ENCODE measurements around the gene TSGA10IP.

The TSGA10IP gene

DNA sequence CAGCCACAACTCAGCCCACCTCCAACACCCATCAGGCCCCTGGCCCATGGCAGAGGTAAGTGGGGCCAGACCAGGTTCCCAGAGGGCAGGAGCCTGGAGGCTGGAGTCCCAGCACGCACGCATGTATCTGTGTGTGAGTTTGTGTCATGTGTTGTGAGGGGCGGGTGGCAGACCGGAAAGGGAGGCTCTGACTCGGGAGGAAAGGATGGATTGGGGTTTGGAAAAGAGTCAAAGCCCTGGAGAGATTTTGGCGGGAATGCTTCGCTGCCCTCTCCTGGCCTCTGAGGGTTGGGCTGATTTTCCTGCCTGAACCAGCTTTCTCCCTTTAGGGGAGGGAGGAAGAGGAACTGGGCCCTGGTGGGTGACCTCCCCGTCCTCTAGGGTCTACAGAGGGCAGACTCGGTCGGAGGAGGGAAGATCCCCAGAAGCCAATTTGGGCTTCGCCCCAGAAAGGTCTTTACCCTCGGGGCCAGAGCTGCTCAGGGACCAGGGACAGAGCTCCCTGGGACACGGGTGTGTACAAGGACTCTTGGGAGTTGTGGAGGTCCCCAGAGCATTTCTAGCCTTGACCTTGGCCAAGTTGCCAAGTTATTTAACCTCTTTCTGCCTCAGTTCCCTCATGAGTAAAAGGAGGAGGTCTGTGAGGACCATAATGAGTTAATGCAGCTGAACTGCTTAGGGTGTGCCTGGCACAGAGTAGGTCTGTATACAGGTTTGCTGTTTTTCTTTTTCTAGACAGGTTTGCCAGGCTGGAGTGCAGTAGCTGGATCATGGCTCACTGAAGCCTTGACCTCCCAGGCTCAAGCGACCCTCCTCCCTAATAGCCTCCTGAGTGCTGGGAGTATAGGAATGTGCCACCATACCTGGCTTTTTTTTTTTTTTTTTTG, 33.4 kb upstream of the TSGA10IP start:
- no peak for DNase-seq (ENCODE audit: low read depth)
- TF ChIP-seq, protein P1, sequence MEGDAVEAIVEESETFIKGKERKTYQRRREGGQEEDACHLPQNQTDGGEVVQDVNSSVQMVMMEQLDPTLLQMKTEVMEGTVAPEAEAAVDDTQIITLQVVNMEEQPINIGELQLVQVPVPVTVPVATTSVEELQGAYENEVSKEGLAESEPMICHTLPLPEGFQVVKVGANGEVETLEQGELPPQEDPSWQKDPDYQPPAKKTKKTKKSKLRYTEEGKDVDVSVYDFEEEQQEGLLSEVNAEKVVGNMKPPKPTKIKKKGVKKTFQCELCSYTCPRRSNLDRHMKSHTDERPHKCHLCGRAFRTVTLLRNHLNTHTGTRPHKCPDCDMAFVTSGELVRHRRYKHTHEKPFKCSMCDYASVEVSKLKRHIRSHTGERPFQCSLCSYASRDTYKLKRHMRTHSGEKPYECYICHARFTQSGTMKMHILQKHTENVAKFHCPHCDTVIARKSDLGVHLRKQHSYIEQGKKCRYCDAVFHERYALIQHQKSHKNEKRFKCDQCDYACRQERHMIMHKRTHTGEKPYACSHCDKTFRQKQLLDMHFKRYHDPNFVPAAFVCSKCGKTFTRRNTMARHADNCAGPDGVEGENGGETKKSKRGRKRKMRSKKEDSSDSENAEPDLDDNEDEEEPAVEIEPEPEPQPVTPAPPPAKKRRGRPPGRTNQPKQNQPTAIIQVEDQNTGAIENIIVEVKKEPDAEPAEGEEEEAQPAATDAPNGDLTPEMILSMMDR (IDR thresholded peaks at IDR 0.05; ENCODE audit: insufficient read depth, low read depth, low read length, missing control alignments): no peak
- no peak overlapping the region for H3K4me3 ChIP-seq (ENCODE audit: low read depth, low read length)

DNA sequence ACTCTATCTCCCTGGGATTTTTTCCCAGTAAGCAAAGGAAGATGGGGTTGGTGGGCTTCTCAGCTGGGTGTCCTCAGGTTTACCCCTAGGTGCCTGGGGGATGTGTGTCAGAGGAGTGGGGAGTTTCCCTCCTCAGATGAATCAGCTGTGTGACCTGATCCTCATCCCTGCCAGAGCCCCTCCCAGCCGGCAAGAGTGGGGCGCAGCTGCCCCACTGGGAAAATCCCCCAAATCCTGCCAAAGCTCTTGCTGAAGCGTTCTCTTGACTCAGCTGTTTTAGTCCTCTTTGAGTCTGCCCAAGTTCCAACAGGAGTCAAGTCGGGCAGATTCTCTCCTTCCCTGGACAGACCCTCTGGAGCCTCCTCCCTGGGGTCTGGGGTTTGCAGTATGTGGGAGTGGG, 32.4 kb upstream of the TSGA10IP start:
- H3K4me3 ChIP-seq (ENCODE audit: low read depth, low read length): no peak overlapping the region
- peak; percentile 59 for DNase-seq (ENCODE audit: low read depth)
- TF ChIP-seq, protein P1 (IDR thresholded peaks at IDR 0.05; ENCODE audit: insufficient read depth, low read depth, low read length, missing control alignments): no peak

GRCh38 chr11:65915101-65915820, 30.0 kb upstream of the TSGA10IP start:
- no peak overlapping the region for H3K4me3 ChIP-seq (ENCODE audit: low read depth, low read length)
- DNase-seq (ENCODE audit: low read depth): no peak
- TF ChIP-seq, protein P1 (IDR thresholded peaks at IDR 0.05; ENCODE audit: insufficient read depth, low read depth, low read length, missing control alignments): no peak

- H3K4me3 ChIP-seq (ENCODE audit: low read depth, low read length): no peak overlapping the region
- DNase-seq (ENCODE audit: low read depth): no peak
- TF ChIP-seq, protein P1 (IDR thresholded peaks at IDR 0.05; ENCODE audit: insufficient read depth, low read depth, low read length, missing control alignments): no peak
These were observed 29.4 kb upstream of the TSGA10IP start for GRCh38 chr11:65915821-65916251.

- DNase-seq (ENCODE audit: low read depth): no peak
- H3K4me3 ChIP-seq (ENCODE audit: low read depth, low read length): no peak overlapping the region
- TF ChIP-seq, protein P1 (IDR thresholded peaks at IDR 0.05; ENCODE audit: insufficient read depth, low read depth, low read length, missing control alignments): no peak
These were observed 28.9 kb upstream of the TSGA10IP start for GRCh38 chr11:65916391-65916790.

DNA sequence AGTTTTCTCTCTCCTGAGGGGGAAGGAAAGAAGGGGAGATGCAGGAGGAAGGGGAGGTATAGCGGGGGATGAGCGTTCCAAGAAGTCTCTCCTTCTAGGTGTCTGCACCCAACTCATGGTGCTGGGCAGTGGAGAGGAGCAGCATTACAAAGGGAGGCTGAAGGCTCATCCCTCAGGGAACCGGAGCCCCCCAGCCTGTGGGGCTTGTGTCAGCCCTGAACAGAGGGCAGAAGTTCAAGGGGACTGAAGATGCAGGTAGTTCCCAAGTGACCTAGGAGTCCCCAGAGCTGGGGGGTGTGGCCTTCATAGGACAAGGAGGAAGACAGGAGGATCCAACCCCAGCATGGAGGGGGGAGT, 28.2 kb upstream of the TSGA10IP start:
- no peak for DNase-seq (ENCODE audit: low read depth)
- no peak overlapping the region for H3K4me3 ChIP-seq (ENCODE audit: low read depth, low read length)
- TF ChIP-seq, protein P1 (IDR thresholded peaks at IDR 0.05; ENCODE audit: insufficient read depth, low read depth, low read length, missing control alignments): no peak
